Endodermal cell (in vitro differentiated cells): Measurements from ENCODE around the gene TUFM. TPM values are rescaled to one million over a fixed set of nuclear protein-coding genes. Genes with fewer than 3 reads are reported as not detected.

Experiments
- DNase-seq: peaks from one replicate; pipeline ENCODE4 v3.0.0-alpha.2; 2017
- H3K27ac ChIP-seq: 2 replicates; pipeline ENCODE4 v1.5.1; 2013; ENCODE audit warnings: mild to moderate bottlenecking, low read depth, low read length, moderate library complexity
- H3K27me3 ChIP-seq: 2 replicates; pipeline ENCODE4 v1.6.1; 2013; ENCODE audit warnings: mild to moderate bottlenecking, low read length, moderate library complexity; ENCODE audit not compliant: insufficient read depth, control insufficient read depth, poor library complexity, severe bottlenecking
- H3K36me3 ChIP-seq: 2 replicates; pipeline ENCODE4 v1.7.0; 2013; ENCODE audit warnings: mild to moderate bottlenecking, low read length, moderate library complexity; ENCODE audit not compliant: control insufficient read depth, insufficient read depth
- H3K4me1 ChIP-seq: one replicate; pipeline ENCODE4 v1.7.0; 2013; ENCODE audit warnings: low read length; ENCODE audit not compliant: control insufficient read depth, insufficient read depth
- H3K4me3 ChIP-seq: 2 replicates; pipeline ENCODE4 v1.5.1; 2013; ENCODE audit warnings: mild to moderate bottlenecking, low read length, moderate library complexity
- H3K9ac ChIP-seq: 2 replicates; pipeline ENCODE4 v1.6.1; 2013; ENCODE audit warnings: mild to moderate bottlenecking, low read length, moderate library complexity; ENCODE audit not compliant: poor library complexity, severe bottlenecking; ENCODE audit errors: extremely low read depth
- H3K9me3 ChIP-seq: 2 replicates; pipeline ENCODE4 v1.6.1; 2013; ENCODE audit warnings: mild to moderate bottlenecking, low read length, moderate library complexity; ENCODE audit not compliant: control insufficient read depth
- H3K27ac Mint-ChIP-seq: 2 replicates; pipeline ENCODE4 v1.8.0; 2020; ENCODE audit warnings: mixed read lengths
- H3K27me3 Mint-ChIP-seq: 2 replicates; pipeline ENCODE4 v1.8.0; 2021; ENCODE audit warnings: mild to moderate bottlenecking, mixed read lengths; ENCODE audit not compliant: insufficient read depth
- H3K36me3 Mint-ChIP-seq: 2 replicates; pipeline ENCODE4 v1.8.0; 2020; ENCODE audit warnings: low read depth, mixed read lengths
- H3K4me1 Mint-ChIP-seq: 2 replicates; pipeline ENCODE4 v1.8.0; 2020; ENCODE audit warnings: mixed read lengths
- H3K4me3 Mint-ChIP-seq: 2 replicates; pipeline ENCODE4 v1.8.0; 2020; ENCODE audit warnings: mild to moderate bottlenecking, moderate library complexity, mixed read lengths
- H3K9me3 Mint-ChIP-seq: 2 replicates; pipeline ENCODE4 v1.8.0; 2020; ENCODE audit warnings: mild to moderate bottlenecking, mixed read lengths
- WGBS, 2 experiments: methylation state at CpG; one replicate each; pipeline versions ENCODE4 v1.1.5 to v1.1.7; 2013; ENCODE audit warnings: missing lambda C conversion rate in 2 of 2, mixed read lengths in 1 of 2; ENCODE audit not compliant: insufficient coverage in 1 of 2, insufficient read length in 1 of 2; 5-methylcytosine and 5-hydroxymethylcytosine counted together
- total RNA-seq, 2 donors: library from RNA; stranded (reverse); fragmentation: NEBNext Ultra II Directional in 1 of 2; extraction: Animal tissue kit (Norgen Biotek cat#: 25700) in 1 of 2; gene quantifications; 2 replicates in 1 of 2; 3 replicates in 1 of 2; pipeline ENCODE4 v1.2.1, GENCODE V29; 2021
- TF ChIP-seq, protein P1 (sequence below): fragments of 200-600 bp; sonication (generic); conservative IDR thresholded peaks from 2 replicates; pipeline ENCODE4 v1.5.0; 2021; ENCODE audit warnings: antibody characterized with exemption, mild to moderate bottlenecking

TUFM gene
- total RNA-seq, 2 donors from 2014 or later, result 158 to 165 TPM

DNA sequence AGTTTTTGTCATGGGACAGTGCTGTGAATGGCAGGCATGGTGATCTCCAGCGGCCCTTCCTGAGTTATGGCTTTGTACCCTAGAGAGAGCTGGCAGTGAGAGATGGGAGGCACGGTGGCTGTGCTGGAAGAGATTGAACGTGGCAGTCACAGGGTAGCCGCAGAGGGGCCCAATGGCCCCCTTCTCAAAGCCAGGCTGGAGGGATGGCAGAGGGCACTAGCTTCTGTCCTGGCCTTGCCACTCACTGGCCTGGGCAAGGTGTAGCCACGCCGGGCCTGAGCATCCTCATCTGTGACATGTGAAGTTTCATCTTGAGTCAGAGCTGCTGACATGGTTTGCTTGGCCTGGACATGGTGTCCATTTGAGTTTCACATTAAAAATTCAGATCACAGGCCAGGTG is 28.3 kb upstream of the TUFM start:
- Mint-ChIP-seq H3K9me3 (no peaks in the 10 kb centered on the region), H3K36me3 (peaks cover 31% of the 10 kb centered on the region), H3K27me3 (no peaks in the 10 kb centered on the region), H3K4me3 (no peak overlapping the region), H3K27ac (no peak overlapping the region), H3K4me1 (peaks cover 9% of the 10 kb centered on the region)
- Histone ChIP-seq H3K36me3 (peaks cover 25% of the 10 kb centered on the region), H3K27ac (no peak overlapping the region), H3K4me1 (peaks cover 3% of the 10 kb centered on the region), H3K9ac (no peak overlapping the region), H3K9me3 (no peaks in the 10 kb centered on the region), H3K27me3 (no peaks in the 10 kb centered on the region), H3K4me3 (no peak overlapping the region)
- WGBS, 2 experiments, result 88 to 97% methylated on average over 4 to 6 of the region's 6 CpGs
- TF ChIP-seq, protein P1, sequence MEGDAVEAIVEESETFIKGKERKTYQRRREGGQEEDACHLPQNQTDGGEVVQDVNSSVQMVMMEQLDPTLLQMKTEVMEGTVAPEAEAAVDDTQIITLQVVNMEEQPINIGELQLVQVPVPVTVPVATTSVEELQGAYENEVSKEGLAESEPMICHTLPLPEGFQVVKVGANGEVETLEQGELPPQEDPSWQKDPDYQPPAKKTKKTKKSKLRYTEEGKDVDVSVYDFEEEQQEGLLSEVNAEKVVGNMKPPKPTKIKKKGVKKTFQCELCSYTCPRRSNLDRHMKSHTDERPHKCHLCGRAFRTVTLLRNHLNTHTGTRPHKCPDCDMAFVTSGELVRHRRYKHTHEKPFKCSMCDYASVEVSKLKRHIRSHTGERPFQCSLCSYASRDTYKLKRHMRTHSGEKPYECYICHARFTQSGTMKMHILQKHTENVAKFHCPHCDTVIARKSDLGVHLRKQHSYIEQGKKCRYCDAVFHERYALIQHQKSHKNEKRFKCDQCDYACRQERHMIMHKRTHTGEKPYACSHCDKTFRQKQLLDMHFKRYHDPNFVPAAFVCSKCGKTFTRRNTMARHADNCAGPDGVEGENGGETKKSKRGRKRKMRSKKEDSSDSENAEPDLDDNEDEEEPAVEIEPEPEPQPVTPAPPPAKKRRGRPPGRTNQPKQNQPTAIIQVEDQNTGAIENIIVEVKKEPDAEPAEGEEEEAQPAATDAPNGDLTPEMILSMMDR, result no peak
- no peak for DNase-seq

DNA sequence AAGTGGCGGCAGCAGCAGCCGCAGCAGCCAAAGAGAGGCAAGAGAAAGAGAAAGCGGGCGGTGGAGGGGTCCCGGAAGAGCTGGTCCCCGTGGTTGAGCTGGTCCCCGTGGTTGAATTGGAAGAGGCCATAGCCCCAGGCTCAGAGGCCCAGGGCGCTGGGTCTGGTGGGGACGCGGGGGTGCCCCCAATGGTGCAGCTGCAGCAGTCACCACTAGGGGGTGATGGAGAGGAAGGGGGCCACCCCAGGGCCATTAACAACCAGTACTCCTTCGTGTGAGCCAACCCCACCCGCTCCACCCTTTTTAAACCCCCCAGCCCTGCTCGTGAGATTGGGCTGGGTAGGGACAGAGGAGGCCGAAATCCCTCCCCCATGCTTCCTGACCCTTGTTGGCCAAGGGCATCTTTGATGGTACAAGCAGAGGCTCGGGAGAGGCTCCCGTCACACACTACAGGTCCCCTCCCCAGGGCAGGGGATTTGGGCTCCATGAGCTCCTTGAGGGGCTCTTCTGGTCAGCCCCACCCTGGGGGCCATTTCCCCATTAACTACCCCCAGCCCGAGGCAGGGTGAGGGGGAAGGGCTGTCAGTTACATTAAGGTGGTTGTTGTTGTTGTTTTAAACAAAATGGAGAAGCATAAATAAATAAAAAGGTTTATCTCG is 27.5 kb upstream of the TUFM start:
- Histone ChIP-seq H3K27me3 (no peaks in the 10 kb centered on the region), H3K4me1 (peaks cover 3% of the 10 kb centered on the region), H3K9ac (no peak overlapping the region), H3K36me3 (peaks cover 33% of the 10 kb centered on the region), H3K4me3 (no peak overlapping the region), H3K27ac (no peak overlapping the region), H3K9me3 (no peaks in the 10 kb centered on the region)
- Mint-ChIP-seq H3K9me3 (no peaks in the 10 kb centered on the region), H3K4me1 (peaks cover 3% of the 10 kb centered on the region), H3K27ac (no peak overlapping the region), H3K36me3 (peaks cover 38% of the 10 kb centered on the region), H3K27me3 (no peaks in the 10 kb centered on the region), H3K4me3 (no peak overlapping the region)
- TF ChIP-seq, protein P1, result peak; percentile 88
- WGBS, 2 experiments, result 94 to 99% methylated on average over 10 to 16 of the region's 18 CpGs
- DNase-seq, result peak; percentile 85

DNA sequence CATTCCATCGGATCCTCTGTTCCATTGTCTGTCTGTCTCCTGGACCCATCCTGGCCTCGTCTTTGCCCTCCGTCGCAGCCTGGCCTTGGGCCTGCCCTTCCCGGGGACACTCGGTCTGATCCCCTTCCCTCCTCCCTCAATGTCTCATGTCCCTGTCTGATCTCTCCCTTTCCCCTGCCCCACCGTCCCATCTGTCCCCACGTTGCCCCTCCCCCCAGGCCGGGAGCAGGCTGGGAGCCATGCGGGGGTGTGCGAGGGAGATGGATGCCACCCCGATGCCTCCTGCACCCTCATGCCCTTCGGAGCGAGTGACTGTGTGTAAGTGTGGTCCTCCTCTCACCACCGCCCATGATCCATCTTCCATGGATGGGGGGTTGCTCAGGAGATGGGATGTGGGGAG is 26.8 kb upstream of the TUFM start:
- TF ChIP-seq, protein P1, result no peak
- H3K36me3 Mint-ChIP-seq, result peaks cover 40% of the 10 kb centered on the region
- no peaks in the 10 kb centered on the region for H3K4me1 ChIP-seq
- H3K4me3 Mint-ChIP-seq, result no peak overlapping the region
- H3K27ac Mint-ChIP-seq, result no peak overlapping the region
- H3K27me3 Mint-ChIP-seq, result no peaks in the 10 kb centered on the region
- DNase-seq, result no peak
- peaks cover 2% of the 10 kb centered on the region for H3K4me1 Mint-ChIP-seq
- H3K27ac ChIP-seq, result no peak overlapping the region
- peaks cover 34% of the 10 kb centered on the region for H3K36me3 ChIP-seq
- no peaks in the 10 kb centered on the region for H3K9me3 ChIP-seq
- 95% methylated on average over 4 to 15 of the region's 15 CpGs for WGBS, 2 experiments
- H3K27me3 ChIP-seq, result no peaks in the 10 kb centered on the region
- no peaks in the 10 kb centered on the region for H3K9me3 Mint-ChIP-seq
- no peak overlapping the region for H3K9ac ChIP-seq
- no peak overlapping the region for H3K4me3 ChIP-seq
